GM12878 (cell line): ENCODE results near the gene GPER1. TPM values are rescaled to one million over a fixed set of nuclear protein-coding genes. Genes with fewer than 3 reads are reported as not detected.

Experiments used
- ATAC-seq: fragments of 200-7000 bp; cut with Tn5 transposase; 3 replicates; pipeline ENCODE4 v1.9.1; 2020; ENCODE audit warnings: mild to moderate bottlenecking, moderate library complexity
- BruUV-seq: library from RNA; stranded (reverse); fragments of 400-500 nt; replicated peaks from 2 replicates; lab custom pipeline; 2021; lab: Mats Ljungman, UMichigan
- CTCF ChIA-PET: fragments of 300-600 bp; sonication (Branson Sonifier 250); formaldehyde crosslinking; extraction: SDS; loops from one replicate; lab custom pipeline; 2021; ENCODE audit warnings: inconsistent platforms; lab: Yijun Ruan, JAX
- POLR2A ChIA-PET: fragments of 350-600 bp; formaldehyde crosslinking; extraction: SDS; loops from one replicate; lab custom pipeline; 2021; ENCODE audit warnings: inconsistent platforms; lab: Charles Lee
- RAD21 ChIA-PET: fragments of 300-600 bp; sonication (Branson Sonifier 250); formaldehyde crosslinking; loops from one replicate; lab custom pipeline; 2023; ENCODE audit warnings: antibody characterized with exemption; ENCODE audit not compliant: unreplicated experiment; lab: Charles Lee
- SMC1A ChIA-PET: fragments of 300-600 bp; sonication (Branson Sonifier 250); formaldehyde crosslinking; loops from one replicate; lab custom pipeline; 2023; ENCODE audit not compliant: unreplicated experiment, uncharacterized antibody; lab: Charles Lee
- DNase-seq: peaks from one replicate; pipeline ENCODE4 v3.0.0-alpha.2; 2011; ENCODE audit warnings: low read depth, low spot score
- FAIRE-seq: peaks from 3 replicates; lab custom pipeline; 2011; peaks lifted over from hg19 to GRCh38; lab: Jason Lieb, UNC
- H2AFZ ChIP-seq: 2 replicates; pipeline ENCODE4 v1.6.0; 2011; ENCODE audit warnings: low read depth, low read length, control low read depth; ENCODE audit not compliant: control insufficient read depth
- H3K27ac ChIP-seq: 2 replicates; pipeline ENCODE4 v1.5.1; 2011; ENCODE audit warnings: control low read depth; ENCODE audit not compliant: control insufficient read depth, insufficient read depth
- H3K27me3 ChIP-seq, 2 experiments: replicated peaks in 1 of 2; 2 replicates each; pipeline versions ENCODE4 v1.6.0 to v1.6.1; 2011; ENCODE audit warnings: low read length in 1 of 2; ENCODE audit not compliant: control insufficient read depth in 2 of 2, insufficient read depth in 2 of 2
- H3K36me3 ChIP-seq, 2 experiments: 2 replicates each; pipeline ENCODE4 v1.5.1; 2011; ENCODE audit warnings: low read length in 1 of 2; ENCODE audit not compliant: control insufficient read depth in 2 of 2, insufficient read depth in 2 of 2
- H3K4me1 ChIP-seq: 2 replicates; pipeline ENCODE4 v1.6.1; 2011; ENCODE audit warnings: mild to moderate bottlenecking, low read length, moderate library complexity, mixed read lengths; ENCODE audit not compliant: control insufficient read depth, insufficient read depth
- H3K4me2 ChIP-seq: 2 replicates; pipeline ENCODE4 v1.6.0; 2011; ENCODE audit warnings: control low read depth; ENCODE audit not compliant: control insufficient read depth, insufficient read depth
- H3K4me3 ChIP-seq: fragments of 200-600 bp; sonication (generic); 2 replicates; pipeline ENCODE4 v1.5.1; 2016
- H3K79me2 ChIP-seq: 2 replicates; pipeline ENCODE4 v1.6.0; 2011; ENCODE audit warnings: low read length; ENCODE audit not compliant: control insufficient read depth, insufficient read depth
- H3K9ac ChIP-seq: 2 replicates; pipeline ENCODE4 v1.8.0; 2011; ENCODE audit warnings: low read length, control low read depth, mixed read lengths; ENCODE audit not compliant: control insufficient read depth, insufficient read depth
- H3K9me3 ChIP-seq: replicated peaks from 3 replicates; pipeline ENCODE4 v1.5.1; 2011; ENCODE audit warnings: mild to moderate bottlenecking, low read length; ENCODE audit not compliant: control insufficient read depth, insufficient read depth
- H4K20me1 ChIP-seq: 2 replicates; pipeline ENCODE4 v1.6.0; 2011; ENCODE audit not compliant: control insufficient read depth, insufficient read depth
- BCL11A ChIP-seq: IDR thresholded peaks from 2 replicates; pipeline ENCODE4 v1.6.1; 2011; ENCODE audit warnings: low read depth, low read length
- CBX3 ChIP-seq: fragments of 200-600 bp; sonication (generic); IDR thresholded peaks from 2 replicates; pipeline ENCODE4 v1.6.1; 2016; ENCODE audit warnings: low read depth, borderline replicate concordance
- CHD2 ChIP-seq: IDR thresholded peaks from 2 replicates; pipeline ENCODE4 v1.6.1; 2011; ENCODE audit warnings: low read depth, low read length, improper control_type of control experiment, borderline replicate concordance
- FOXK2 ChIP-seq: fragments of 450-650 bp; IDR thresholded peaks from 2 replicates; pipeline ENCODE4 v1.6.1; 2017; ENCODE audit warnings: mild to moderate bottlenecking, moderate library complexity
- HDAC6 ChIP-seq: fragments of 200-600 bp; sonication (generic); IDR thresholded peaks from one replicate; pipeline ENCODE4 v1.8.0; 2017; ENCODE audit warnings: antibody characterized with exemption; ENCODE audit not compliant: unreplicated experiment
- KAT2A ChIP-seq: conservative IDR thresholded peaks from 2 replicates; pipeline ENCODE4 v1.6.1; 2011; ENCODE audit warnings: low read depth, low read length; ENCODE audit not compliant: control insufficient read depth
- MEF2B ChIP-seq: fragments of 450-650 bp; IDR thresholded peaks from 2 replicates; pipeline ENCODE4 v1.6.1; 2018; ENCODE audit warnings: mild to moderate bottlenecking, moderate library complexity; ENCODE audit not compliant: partially characterized antibody, poor library complexity, severe bottlenecking
- NFIC ChIP-seq: IDR thresholded peaks from 2 replicates; pipeline ENCODE4 v1.6.1; 2012; ENCODE audit warnings: low read depth, mild to moderate bottlenecking, inconsistent platforms, low read length, moderate library complexity
- NFXL1 ChIP-seq: fragments of 450-650 bp; IDR thresholded peaks from 2 replicates; pipeline ENCODE4 v1.6.1; 2017; ENCODE audit warnings: antibody characterized with exemption, mild to moderate bottlenecking, borderline replicate concordance
- NR2C2 ChIP-seq: IDR thresholded peaks from 2 replicates; pipeline ENCODE4 v1.6.1; 2011; ENCODE audit warnings: borderline replicate concordance, low read depth; ENCODE audit not compliant: control insufficient read depth, insufficient read length
- RAD21 ChIP-seq: IDR thresholded peaks from 2 replicates; pipeline ENCODE4 v1.6.1; 2011; ENCODE audit warnings: mild to moderate bottlenecking, low read depth, low read length, moderate library complexity; ENCODE audit not compliant: insufficient read depth
- RCOR1 ChIP-seq: conservative IDR thresholded peaks from 2 replicates; pipeline ENCODE4 v1.6.1; 2012; ENCODE audit warnings: low read depth, low read length, improper control_type of control experiment
- RELA ChIP-seq: fragments of 450-650 bp; IDR thresholded peaks from 2 replicates; pipeline ENCODE4 v1.8.0; 2014; ENCODE audit warnings: borderline replicate concordance; ENCODE audit not compliant: partially characterized antibody
- STAT1 ChIP-seq: fragments of 450-650 bp; conservative IDR thresholded peaks from 2 replicates; pipeline ENCODE4 v1.6.1; 2014; ENCODE audit warnings: antibody characterized with exemption, mild to moderate bottlenecking
- TARDBP ChIP-seq: IDR thresholded peaks from 2 replicates; pipeline ENCODE4 v1.6.1; 2016; ENCODE audit warnings: borderline replicate concordance
- ZNF24 ChIP-seq: fragments of 450-650 bp; IDR thresholded peaks from 2 replicates; pipeline ENCODE4 v1.6.1; 2017; ENCODE audit warnings: antibody characterized with exemption, mild to moderate bottlenecking
- WGBS: methylation state at CpG from one replicate; pipeline ENCODE4 v1.1.6; 2016; ENCODE audit warnings: low lambda C conversion rate; ENCODE audit not compliant: insufficient replicate concordance, insufficient coverage; ENCODE audit errors: missing lambda C conversion rate; 5-methylcytosine and 5-hydroxymethylcytosine counted together
- in situ Hi-C: fragments of 300-500 bp; cut with MboI; formaldehyde crosslinking; loops from 9 replicates; pipeline ENCODE4 v1.14.3; 2018; ENCODE audit warnings: mixed read lengths
- intact Hi-C: fragments of 100-400 bp; cut with micrococcal nuclease; formaldehyde crosslinking; loops from one replicate; pipeline ENCODE4 v1.14.2; 2022; ENCODE audit not compliant: unreplicated experiment
- polyA plus RNA-seq, 11 experiments: library from polyadenylated mRNA; depleted of rRNA in 4 of 11; unstranded in 6 of 11; stranded (reverse) in 5 of 11; fragments of >200 nt; fragmentation: Nextera tagmentation in 4 of 11; fragmentation: Illumina TruSeq in 1 of 11; extraction: Ambion mirVana in 4 of 11; extraction: Trizol in 1 of 11; gene quantifications; 1 replicate in 1 of 11; 2 replicates in 10 of 11; pipeline versions ENCODE4 v1.2.1 to v1.2.3, GENCODE V29; 2011 to 2016; ENCODE audit warnings: inconsistent platforms in 2 of 11, missing spikeins in 2 of 11, low read depth in 1 of 11
- total RNA-seq, 4 experiments: library from RNA; depleted of rRNA in 3 of 4; stranded (reverse); fragments of >200 nt in 3 of 4; fragmentation: Illumina TruSeq in 1 of 4; extraction: Trizol in 1 of 4; gene quantifications; 2 replicates each; pipeline versions ENCODE4 v1.2.1 to v1.2.3, GENCODE V29; 2013 to 2021
- TF ChIP-seq, protein P1 (sequence below): fragments of 450-650 bp; formaldehyde crosslinking; IDR thresholded peaks from 2 replicates; pipeline ENCODE4 v1.5.0; 2022; ENCODE audit warnings: mild to moderate bottlenecking, missing genetic modification characterization

The GPER1 gene
- total and polyA plus RNA-seq, 10 of the 15 experiments (the other 5 are each of a cell fraction or from before 2014, with no cell fraction given), result 0.03 to 6.5 (median 2.6) TPM

GRCh38 chr7:1097120-1097504, 9.2 kb downstream of the GPER1 start:
- TF ChIP-seq CBX3, result no peak
- no peak for TF ChIP-seq TARDBP
- no peak for TF ChIP-seq NFIC
- TF ChIP-seq FOXK2, result no peak
- TF ChIP-seq BCL11A, result no peak
- no peak for TF ChIP-seq NR2C2
- no peak for TF ChIP-seq KAT2A
- no peak for TF ChIP-seq HDAC6
- TF ChIP-seq RAD21, result no peak
- no peak for TF ChIP-seq CHD2
- TF ChIP-seq MEF2B, result no peak
- no peak for TF ChIP-seq STAT1
- no peak for TF ChIP-seq RELA
- TF ChIP-seq, protein P1, sequence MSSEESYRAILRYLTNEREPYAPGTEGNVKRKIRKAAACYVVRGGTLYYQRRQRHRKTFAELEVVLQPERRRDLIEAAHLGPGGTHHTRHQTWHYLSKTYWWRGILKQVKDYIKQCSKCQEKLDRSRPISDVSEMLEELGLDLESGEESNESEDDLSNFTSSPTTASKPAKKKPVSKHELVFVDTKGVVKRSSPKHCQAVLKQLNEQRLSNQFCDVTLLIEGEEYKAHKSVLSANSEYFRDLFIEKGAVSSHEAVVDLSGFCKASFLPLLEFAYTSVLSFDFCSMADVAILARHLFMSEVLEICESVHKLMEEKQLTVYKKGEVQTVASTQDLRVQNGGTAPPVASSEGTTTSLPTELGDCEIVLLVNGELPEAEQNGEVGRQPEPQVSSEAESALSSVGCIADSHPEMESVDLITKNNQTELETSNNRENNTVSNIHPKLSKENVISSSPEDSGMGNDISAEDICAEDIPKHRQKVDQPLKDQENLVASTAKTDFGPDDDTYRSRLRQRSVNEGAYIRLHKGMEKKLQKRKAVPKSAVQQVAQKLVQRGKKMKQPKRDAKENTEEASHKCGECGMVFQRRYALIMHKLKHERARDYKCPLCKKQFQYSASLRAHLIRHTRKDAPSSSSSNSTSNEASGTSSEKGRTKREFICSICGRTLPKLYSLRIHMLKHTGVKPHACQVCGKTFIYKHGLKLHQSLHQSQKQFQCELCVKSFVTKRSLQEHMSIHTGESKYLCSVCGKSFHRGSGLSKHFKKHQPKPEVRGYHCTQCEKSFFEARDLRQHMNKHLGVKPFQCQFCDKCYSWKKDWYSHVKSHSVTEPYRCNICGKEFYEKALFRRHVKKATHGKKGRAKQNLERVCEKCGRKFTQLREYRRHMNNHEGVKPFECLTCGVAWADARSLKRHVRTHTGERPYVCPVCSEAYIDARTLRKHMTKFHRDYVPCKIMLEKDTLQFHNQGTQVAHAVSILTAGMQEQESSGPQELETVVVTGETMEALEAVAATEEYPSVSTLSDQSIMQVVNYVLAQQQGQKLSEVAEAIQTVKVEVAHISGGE (CRISPR knock-in tag), result no peak
- TF ChIP-seq ZNF24, result no peak
- TF ChIP-seq NFXL1, result no peak
- no peak for TF ChIP-seq RCOR1
- no peak overlapping the region for H3K4me3 ChIP-seq
- no peak overlapping the region for H3K27ac ChIP-seq
- no peaks in the 10 kb centered on the region for H4K20me1 ChIP-seq
- peaks cover 1% of the 10 kb centered on the region; the same call in 1 of the 2 replicates for H3K79me2 ChIP-seq
- no peaks in the 10 kb centered on the region; the same call in 1 of the 3 replicates for H3K9me3 ChIP-seq
- no peak overlapping the region for H3K9ac ChIP-seq
- peaks cover 5% of the 10 kb centered on the region for H3K4me1 ChIP-seq
- 95% methylated on average over 13 of the region's 13 CpGs for WGBS
- intact Hi-C loops, result no loop called here
- ChIA-PET POLR2A (interaction anchor here (0.9 to 1.8 kb wide), 5 partner anchors 8 to 72 kb away, joined by 3 to 9 read pairs (median 4); no protein-coding TSS in a partner anchor), RAD21 (interaction anchor here (1.0 to 1.5 kb wide), 3 partner anchors 11 to 54 kb away, joined by 3 to 6 read pairs (median 3); no protein-coding TSS in a partner anchor), CTCF (interaction anchor here (0.5 to 4.3 kb wide), 4 partner anchors 10 to 335 kb away, joined by 3 to 20 read pairs (median 10); partner anchors contain the start of gene GPER1), SMC1A (no interaction called here)
- DNase-seq (no peak), ATAC-seq (no peak), FAIRE-seq (no peak)
- peaks cover 2 to 5% of the 10 kb centered on the region in 2 experiments; a peak in 2 of 4 replicates for H3K36me3 ChIP-seq
- H2AFZ ChIP-seq, result no peak overlapping the region
- no TSS peak for BruUV-seq
- H3K4me2 ChIP-seq, result no peak overlapping the region
- H3K27me3 ChIP-seq, result no peaks in the 10 kb centered on the region
- in situ Hi-C loops, result no loop called here
